SKM-1 treated with dmso at 0.1 percent for 144 hours (cell line): ENCODE results near the gene HIP1R.
A peak's percentile ranks its signal among the peaks of the same experiment; 100 is the strongest.
"Not testable (repeated sequence)": the region's sequence is repeated elsewhere in the genome, so short reads cannot be mapped to it uniquely, and the experiment has no call there.

ENCODE experiments used
- DNase-seq: peaks from one replicate; lab custom pipeline; 2025; ENCODE audit not compliant: unreplicated experiment; lab: John Stamatoyannopoulos, UW

The HIP1R gene

DNA sequence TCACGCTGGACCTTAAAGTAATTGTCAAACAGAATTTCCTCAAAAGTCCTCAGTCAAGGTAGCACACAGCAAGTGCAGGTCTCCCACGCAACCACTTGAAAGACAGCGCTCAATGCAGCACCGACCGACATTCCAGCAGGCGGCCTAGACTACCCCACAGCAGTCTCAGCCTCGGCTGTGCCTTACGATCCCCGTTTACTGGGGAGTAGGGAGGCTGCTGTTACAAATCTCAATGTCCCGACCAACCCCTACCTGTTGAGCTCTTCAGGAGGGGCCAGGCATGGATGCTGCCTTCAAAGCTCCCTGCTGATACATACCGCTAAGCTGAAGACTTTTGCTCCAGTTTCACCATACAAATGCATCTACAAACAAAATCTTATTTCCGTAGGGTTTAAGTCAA lies 38.8 kb downstream of the HIP1R start:
- DNase-seq, result no peak

GRCh38 chr12:122875590-122876220 lies 40.4 kb downstream of the HIP1R start:
- DNase-seq, result no peak

DNA sequence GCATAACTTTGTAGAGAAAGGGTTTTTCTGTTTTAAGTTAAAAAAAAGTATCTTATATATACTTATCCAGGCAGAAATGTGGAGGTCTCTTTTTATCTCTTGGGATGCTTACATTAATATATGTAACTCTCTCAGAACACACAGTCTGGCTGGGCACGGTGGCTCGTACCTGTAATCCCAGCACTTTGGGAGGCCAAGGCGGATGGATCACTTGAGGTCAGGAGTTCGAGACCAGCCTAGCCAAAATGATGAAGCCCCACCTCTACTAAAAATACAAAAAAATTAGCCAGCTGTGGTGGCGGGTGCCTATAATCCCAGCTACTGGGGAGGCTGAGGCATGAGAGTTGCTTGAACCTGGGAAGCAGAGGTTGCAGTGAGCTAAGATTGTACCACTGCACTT lies 41.0 kb downstream of the HIP1R start:
- not testable (repeated sequence) for DNase-seq

DNA sequence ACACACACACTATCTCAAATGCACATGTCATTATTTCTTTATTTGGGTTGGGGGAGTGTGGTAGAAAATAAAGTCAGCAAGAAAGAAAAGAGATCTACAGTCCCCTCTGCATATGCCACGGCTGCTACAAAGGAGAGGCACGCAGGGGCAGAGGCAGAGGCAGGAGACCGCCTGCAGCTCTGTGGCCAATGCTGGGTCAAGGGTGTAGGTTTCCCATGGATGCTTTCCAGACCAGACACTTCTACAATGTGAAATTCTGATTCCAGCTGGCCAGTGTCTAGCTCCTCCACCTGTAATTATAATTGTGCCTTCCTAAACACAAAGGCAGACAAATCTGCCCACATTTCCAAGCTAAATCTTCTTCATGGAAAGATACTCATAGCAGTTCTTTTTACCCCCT lies 41.5 kb downstream of the HIP1R start:
- no peak for DNase-seq

DNA sequence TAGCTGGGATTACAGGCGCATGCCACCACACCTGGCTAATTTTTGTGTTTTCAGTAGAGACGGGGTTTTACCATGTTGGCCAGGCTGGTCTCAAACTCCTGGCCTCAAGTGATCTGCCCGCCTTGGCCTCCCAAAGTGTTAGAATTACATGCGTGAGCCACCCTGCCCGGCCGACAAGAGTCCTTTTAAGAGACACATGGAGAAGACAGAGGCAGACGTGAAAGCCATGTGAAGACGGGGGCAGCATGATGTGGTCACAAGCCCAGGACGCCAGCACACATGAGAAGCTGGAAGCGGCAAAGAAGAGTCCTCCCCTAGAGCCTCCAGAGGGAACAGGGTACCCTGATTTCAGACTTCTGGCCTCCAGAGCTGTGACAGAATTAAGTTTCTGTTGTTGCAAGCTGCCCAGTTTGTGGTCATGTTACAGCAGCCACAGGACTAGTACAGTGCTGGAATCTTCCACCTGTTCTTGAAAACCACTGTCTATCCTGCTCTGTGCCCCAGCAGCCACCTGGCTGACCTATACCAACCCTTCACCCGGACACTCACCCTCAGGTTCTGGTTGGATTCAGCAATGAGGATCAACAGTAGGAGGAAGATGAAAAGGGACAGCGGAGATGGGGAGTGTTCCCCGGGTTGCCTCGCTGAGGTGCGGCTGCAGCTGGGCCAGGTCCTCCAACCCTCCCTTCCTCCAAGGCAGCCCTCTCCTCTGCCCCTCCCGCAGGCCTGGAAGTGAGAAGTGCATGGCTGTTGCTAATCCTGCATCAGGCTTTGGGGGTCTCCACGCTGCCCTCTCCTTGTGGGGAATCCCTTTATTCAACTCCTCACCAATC lies 43.7 kb downstream of the HIP1R start:
- DNase-seq, result no peak

DNA sequence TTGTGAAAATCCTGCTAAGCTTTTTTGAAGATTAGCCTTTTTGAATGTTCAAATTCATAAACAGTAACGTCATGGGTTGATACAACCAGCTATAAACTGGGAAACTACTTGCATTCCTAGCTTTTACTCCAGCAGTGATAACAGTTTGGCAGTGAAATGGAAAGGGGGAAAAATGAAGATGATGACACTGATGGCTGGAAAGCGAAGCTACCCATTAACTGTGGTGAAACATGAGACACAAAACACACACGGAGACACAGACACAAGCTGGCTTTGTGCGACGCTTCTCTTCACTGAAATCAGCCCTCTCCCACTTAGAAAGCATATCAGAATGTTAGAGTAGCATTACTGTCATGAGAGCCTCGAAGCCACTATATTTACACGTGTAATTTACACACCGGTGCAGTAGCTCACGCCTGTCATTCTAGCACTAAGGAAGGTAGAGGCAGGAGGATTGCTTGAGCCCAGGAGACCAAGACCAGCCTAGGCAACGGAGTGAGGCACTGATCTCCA lies 45.0 kb downstream of the HIP1R start:
- no peak for DNase-seq

DNA sequence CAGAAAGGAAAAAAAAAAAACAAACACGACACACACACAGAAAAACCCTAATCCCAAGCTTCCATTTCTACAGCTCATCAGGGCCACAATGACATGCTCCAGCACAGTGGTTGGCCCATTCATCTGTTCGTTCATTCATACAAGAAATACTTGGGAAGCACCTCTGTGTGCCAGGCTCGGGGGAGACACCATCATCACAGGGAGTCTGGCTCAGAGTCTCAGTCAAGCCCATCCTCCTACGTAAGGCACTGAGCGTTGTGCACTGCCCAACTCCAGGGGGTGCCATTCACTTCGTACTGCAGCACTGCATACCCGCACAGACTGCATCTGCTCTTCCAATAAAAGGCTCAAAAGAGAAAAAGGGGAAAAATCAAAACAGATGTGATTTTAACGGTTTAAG lies 45.4 kb downstream of the HIP1R start:
- DNase-seq, result no peak

GRCh38 chr12:122882908-122883558 lies 47.8 kb downstream of the HIP1R start:
- DNase-seq, result no peak

DNA sequence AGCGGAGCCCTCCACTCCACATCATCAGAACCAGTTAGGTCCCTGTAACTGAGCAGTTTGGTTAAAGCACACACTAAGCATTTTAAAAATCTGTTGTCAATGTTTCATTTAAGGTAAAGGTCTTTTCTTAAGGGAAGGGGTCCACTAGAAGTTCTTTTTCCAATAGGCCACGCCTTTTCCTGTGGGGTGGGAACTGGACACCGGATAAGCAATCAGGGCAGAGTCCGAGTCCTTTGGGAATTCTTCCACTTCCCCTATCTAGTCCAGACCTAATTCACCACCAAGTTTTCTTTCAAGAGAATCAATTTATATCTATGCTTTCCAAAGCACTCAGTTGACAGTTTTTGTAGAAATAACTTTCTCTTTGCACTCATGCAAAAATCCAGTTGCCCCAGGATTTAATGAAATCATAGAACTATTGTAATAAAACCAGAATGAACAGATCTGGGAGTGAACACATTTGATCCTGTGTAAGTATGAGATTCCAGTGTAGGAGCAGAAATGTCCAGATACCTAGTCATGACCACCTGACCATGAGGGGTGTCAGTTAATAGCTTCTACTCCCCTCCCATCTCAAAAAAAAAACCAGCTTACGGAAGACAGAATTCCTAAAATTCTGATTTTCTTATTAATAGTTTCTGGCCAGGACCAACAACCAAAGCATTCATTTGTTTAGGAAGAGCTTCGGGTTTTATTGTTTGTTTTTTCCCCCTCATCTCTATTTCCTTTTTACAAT lies 49.0 kb downstream of the HIP1R start:
- DNase-seq, result no peak

- no peak for DNase-seq
These were observed 49.6 kb downstream of the HIP1R start for GRCh38 chr12:122884860-122885259.

DNA sequence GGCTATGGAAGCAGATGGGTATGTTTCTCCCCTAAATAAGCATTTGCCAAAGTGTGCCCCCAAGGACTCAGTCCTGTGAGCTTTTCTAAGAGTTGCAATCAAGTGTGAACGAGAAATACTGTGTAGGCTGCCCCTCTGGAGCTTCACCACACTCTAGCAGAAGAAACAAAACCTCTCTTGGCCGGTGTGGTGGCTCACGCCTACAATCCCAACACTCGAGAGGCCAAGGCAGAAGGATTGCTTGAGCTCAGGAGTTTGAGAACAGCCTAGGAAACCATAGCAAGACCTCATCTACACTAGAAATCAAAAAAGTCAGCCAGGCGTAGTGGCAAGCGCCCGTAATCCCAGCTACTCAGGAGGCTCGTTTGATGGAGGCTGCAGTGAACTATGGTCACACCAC lies 50.9 kb downstream of the HIP1R start:
- DNase-seq, result no peak

GRCh38 chr12:122886851-122887818 lies 51.9 kb downstream of the HIP1R start:
- no peak for DNase-seq

- no peak for DNase-seq
These were observed 52.6 kb downstream of the HIP1R start for GRCh38 chr12:122887819-122888212.

GRCh38 chr12:122888232-122888752 lies 53.0 kb downstream of the HIP1R start:
- DNase-seq, result peak; percentile 60

DNA sequence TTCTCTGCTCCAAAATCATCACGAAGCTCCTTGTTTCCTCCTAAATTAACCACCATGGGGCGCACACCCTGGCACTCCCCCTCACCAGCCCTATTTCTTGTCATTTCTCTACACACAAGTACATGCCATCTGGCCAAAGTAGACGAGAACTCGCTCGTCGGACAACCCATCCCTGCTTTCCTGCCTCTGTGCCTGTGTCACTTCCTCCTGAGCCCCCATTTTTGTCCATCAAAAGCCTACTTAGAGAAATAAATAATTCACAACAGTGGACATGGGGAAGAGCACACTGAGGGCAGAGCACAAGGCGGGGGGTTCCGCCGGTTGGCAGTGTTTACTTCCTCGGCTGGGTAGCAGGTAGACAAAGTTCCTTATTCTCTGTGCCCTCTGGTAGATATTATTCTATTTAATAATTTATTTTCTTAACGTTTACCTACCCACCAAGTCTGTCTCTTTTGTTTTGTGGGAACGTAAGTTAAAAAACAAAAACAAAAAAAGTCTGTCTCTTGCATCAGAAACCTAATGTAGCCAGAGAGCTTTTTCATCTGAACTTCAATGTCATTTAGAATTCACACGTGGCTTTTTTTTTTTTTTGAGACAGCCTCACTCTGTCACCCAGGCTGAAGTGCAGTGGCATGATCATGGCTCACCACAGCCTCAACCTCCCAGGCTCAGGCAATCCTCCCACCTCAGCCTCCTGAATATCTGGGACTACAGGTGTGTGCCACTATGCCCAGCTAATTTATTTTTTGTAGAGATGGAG lies 54.7 kb downstream of the HIP1R start:
- no peak for DNase-seq

GRCh38 chr12:122891661-122892525 lies 56.6 kb downstream of the HIP1R start:
- DNase-seq, result no peak

GRCh38 chr12:122892724-122893123 lies 57.5 kb downstream of the HIP1R start:
- DNase-seq, result not testable (repeated sequence)
